SU-DHL-6 (cell line): ENCODE data around the gene DNAJA4.

Experiments
- H2AFZ ChIP-seq: fragments of 200-600 bp; sonication (generic); 2 replicates; pipeline ENCODE4 v1.6.1; 2014; ENCODE audit warnings: low read depth, mild to moderate bottlenecking, moderate library complexity, mixed read lengths, antibody characterized with exemption, low read length; ENCODE audit not compliant: severe bottlenecking
- H3F3A ChIP-seq: fragments of 200-600 bp; shearing (Covaris generic); 2 replicates; pipeline ENCODE4 v1.6.0; 2016; ENCODE audit warnings: antibody characterized with exemption, mild to moderate bottlenecking; ENCODE audit not compliant: insufficient read depth
- H3K27ac ChIP-seq: fragments of 200-600 bp; sonication (generic); 2 replicates; pipeline ENCODE4 v1.5.1; 2016; ENCODE audit warnings: low read depth, mild to moderate bottlenecking, low read length, moderate library complexity, mixed read lengths
- H3K27me3 ChIP-seq: fragments of 200-600 bp; sonication (generic), shearing (Covaris generic); 2 replicates; pipeline ENCODE4 v1.6.0; 2014; ENCODE audit warnings: mild to moderate bottlenecking, low read length
- H3K36me3 ChIP-seq: fragments of 200-600 bp; sonication (generic); 2 replicates; pipeline ENCODE4 v1.6.1; 2014; ENCODE audit warnings: mild to moderate bottlenecking, low read length, mixed read lengths
- H3K4me2 ChIP-seq: fragments of 300-600, 200-600 bp; shearing (Covaris generic), sonication (generic); 2 replicates; pipeline ENCODE4 v1.6.0; 2014; ENCODE audit warnings: low read length, low read depth, mild to moderate bottlenecking; ENCODE audit not compliant: poor library complexity, severe bottlenecking
- H3K4me3 ChIP-seq: fragments of 200-600 bp; sonication (generic); 2 replicates; pipeline ENCODE4 v1.5.1; 2014; ENCODE audit warnings: antibody characterized with exemption, low read length, mild to moderate bottlenecking, mixed read lengths; ENCODE audit not compliant: insufficient read depth, poor library complexity, severe bottlenecking
- H3K79me2 ChIP-seq: fragments of 200-600 bp; sonication (generic); 2 replicates; pipeline ENCODE4 v1.6.1; 2014; ENCODE audit warnings: mild to moderate bottlenecking, low read length, moderate library complexity; ENCODE audit not compliant: insufficient read depth
- H3K9ac ChIP-seq: fragments of 200-600 bp; sonication (generic); 2 replicates; pipeline ENCODE4 v1.7.0; 2014; ENCODE audit warnings: mild to moderate bottlenecking, low read length
- H3K9me2 ChIP-seq: fragments of 200-600 bp; sonication (generic); replicated peaks from 2 replicates; pipeline ENCODE4 v1.6.1; 2014; ENCODE audit warnings: low read length; ENCODE audit not compliant: insufficient read depth
- H3K9me3 ChIP-seq: fragments of 200-600 bp; sonication (generic); 2 replicates; pipeline ENCODE4 v1.6.1; 2014; ENCODE audit warnings: low read length, mixed read lengths; ENCODE audit not compliant: insufficient read depth
- H4K20me1 ChIP-seq: fragments of 200-600 bp; sonication (generic); 2 replicates; pipeline ENCODE4 v1.6.1; 2014; ENCODE audit warnings: low read depth, mild to moderate bottlenecking, antibody characterized with exemption, low read length, moderate library complexity, mixed read lengths
- CTCF ChIP-seq: fragments of 200-600 bp; sonication (generic); IDR thresholded peaks from one replicate; pipeline ENCODE4 v1.5.1; 2017; ENCODE audit warnings: antibody characterized with exemption, mild to moderate bottlenecking, low read length, moderate library complexity; ENCODE audit not compliant: insufficient read depth, poor library complexity, severe bottlenecking
- EZH2phosphoT487 ChIP-seq: fragments of 200-600 bp; sonication (generic), shearing (Covaris generic); conservative IDR thresholded peaks from 2 replicates; pipeline ENCODE4 v1.6.1; 2018; ENCODE audit warnings: mild to moderate bottlenecking, antibody characterized with exemption, low read length, moderate library complexity, mixed read lengths

Gene DNAJA4

GRCh38 chr15:78320183-78320582, 55.8 kb downstream of the DNAJA4 start:
- Histone ChIP-seq H3K27ac (no peak overlapping the region), H3K27me3 (no peaks in the 10 kb centered on the region), H3K79me2 (no peaks in the 10 kb centered on the region), H3K9ac (no peak overlapping the region), H4K20me1 (no peaks in the 10 kb centered on the region), H3K4me3 (no peak overlapping the region), H2AFZ (no peak overlapping the region), H3K9me3 (no peaks in the 10 kb centered on the region), H3K9me2 (no peaks in the 10 kb centered on the region), H3K4me2 (no peak overlapping the region), H3F3A (no peaks in the 10 kb centered on the region), H3K36me3 (no peaks in the 10 kb centered on the region)
- no peak for TF ChIP-seq CTCF
- no peak for TF ChIP-seq EZH2phosphoT487

- no peaks in the 10 kb centered on the region for H3K36me3 ChIP-seq
- no peak overlapping the region for H3K4me3 ChIP-seq
- H3F3A ChIP-seq, result no peaks in the 10 kb centered on the region
- H4K20me1 ChIP-seq, result no peaks in the 10 kb centered on the region
- TF ChIP-seq CTCF (no peak), EZH2phosphoT487 (no peak)
- H3K4me2 ChIP-seq, result no peak overlapping the region
- no peaks in the 10 kb centered on the region for H3K9me2 ChIP-seq
- H3K79me2 ChIP-seq, result no peaks in the 10 kb centered on the region
- H3K27me3 ChIP-seq, result no peaks in the 10 kb centered on the region
- H3K9me3 ChIP-seq, result no peaks in the 10 kb centered on the region
- no peak overlapping the region for H3K9ac ChIP-seq
- no peak overlapping the region for H3K27ac ChIP-seq
- no peak overlapping the region for H2AFZ ChIP-seq
These were observed 56.7 kb downstream of the DNAJA4 start for GRCh38 chr15:78321041-78321570.

- Histone ChIP-seq H3K9me2 (no peaks in the 10 kb centered on the region), H3K4me3 (no peak overlapping the region), H3K27me3 (no peaks in the 10 kb centered on the region), H3K9me3 (no peaks in the 10 kb centered on the region), H3K79me2 (no peaks in the 10 kb centered on the region), H2AFZ (no peak overlapping the region), H3K4me2 (no peak overlapping the region), H3K36me3 (no peaks in the 10 kb centered on the region), H3K9ac (no peak overlapping the region), H4K20me1 (no peaks in the 10 kb centered on the region), H3K27ac (no peak overlapping the region), H3F3A (no peaks in the 10 kb centered on the region)
- no peak for TF ChIP-seq EZH2phosphoT487
- no peak for TF ChIP-seq CTCF
These were observed 57.4 kb downstream of the DNAJA4 start for GRCh38 chr15:78321786-78322185.
